Measurements from ENCODE around the gene CMTM2.
"Not testable (repeated sequence)": the region's sequence is repeated elsewhere in the genome, so short reads cannot be mapped to it uniquely, and the experiment has no call there.

GRCh38 chr16:66567270-66567669 is 12.0 kb upstream of the CMTM2 start:
- TF ChIP-seq, protein P1, sequence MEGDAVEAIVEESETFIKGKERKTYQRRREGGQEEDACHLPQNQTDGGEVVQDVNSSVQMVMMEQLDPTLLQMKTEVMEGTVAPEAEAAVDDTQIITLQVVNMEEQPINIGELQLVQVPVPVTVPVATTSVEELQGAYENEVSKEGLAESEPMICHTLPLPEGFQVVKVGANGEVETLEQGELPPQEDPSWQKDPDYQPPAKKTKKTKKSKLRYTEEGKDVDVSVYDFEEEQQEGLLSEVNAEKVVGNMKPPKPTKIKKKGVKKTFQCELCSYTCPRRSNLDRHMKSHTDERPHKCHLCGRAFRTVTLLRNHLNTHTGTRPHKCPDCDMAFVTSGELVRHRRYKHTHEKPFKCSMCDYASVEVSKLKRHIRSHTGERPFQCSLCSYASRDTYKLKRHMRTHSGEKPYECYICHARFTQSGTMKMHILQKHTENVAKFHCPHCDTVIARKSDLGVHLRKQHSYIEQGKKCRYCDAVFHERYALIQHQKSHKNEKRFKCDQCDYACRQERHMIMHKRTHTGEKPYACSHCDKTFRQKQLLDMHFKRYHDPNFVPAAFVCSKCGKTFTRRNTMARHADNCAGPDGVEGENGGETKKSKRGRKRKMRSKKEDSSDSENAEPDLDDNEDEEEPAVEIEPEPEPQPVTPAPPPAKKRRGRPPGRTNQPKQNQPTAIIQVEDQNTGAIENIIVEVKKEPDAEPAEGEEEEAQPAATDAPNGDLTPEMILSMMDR (IDR thresholded peaks at IDR 0.05; ENCODE audit: insufficient read depth, low read depth, low read length), result not testable (repeated sequence)
- TF ChIP-seq EZH2 (IDR thresholded peaks at IDR 0.05; ENCODE audit: insufficient read depth, low read length), result not testable (repeated sequence)
